RWPE2 (cell line): ENCODE results near the gene ATP2B3.

Source experiments
- ATAC-seq: fragments of 200-7000 bp; cut with Tn5 transposase; 3 replicates; pipeline ENCODE4 v1.9.1; 2021; ENCODE audit warnings: low read depth
- DNase-seq: peaks from one replicate; pipeline ENCODE4 v3.0.0-alpha.2; 2020; ENCODE audit warnings: low spot score
- H3K27ac ChIP-seq: fragments of 450-650 bp; 2 replicates; pipeline ENCODE4 v1.5.1; 2017; ENCODE audit warnings: mild to moderate bottlenecking; ENCODE audit not compliant: poor library complexity, severe bottlenecking
- H3K27me3 ChIP-seq: fragments of 250-450 bp; sonication (Bioruptor Pico); 2 replicates; pipeline ENCODE4 v1.5.1; 2021; ENCODE audit warnings: mild to moderate bottlenecking, moderate library complexity; ENCODE audit not compliant: insufficient read depth, poor library complexity, severe bottlenecking
- H3K36me3 ChIP-seq: fragments of 250-450 bp; sonication (Bioruptor Pico); 2 replicates; pipeline ENCODE4 v1.5.1; 2020; ENCODE audit warnings: low read depth, mild to moderate bottlenecking, moderate library complexity
- H3K4me1 ChIP-seq: fragments of 250-450 bp; sonication (Bioruptor Pico); 2 replicates; pipeline ENCODE4 v1.5.1; 2021; ENCODE audit warnings: mild to moderate bottlenecking, moderate library complexity; ENCODE audit not compliant: insufficient read depth, poor library complexity, severe bottlenecking
- H3K4me3 ChIP-seq: fragments of 250-450 bp; sonication (Bioruptor Pico); 2 replicates; pipeline ENCODE4 v1.5.1; 2021; ENCODE audit warnings: mild to moderate bottlenecking, moderate library complexity; ENCODE audit not compliant: severe bottlenecking
- H3K9me3 ChIP-seq: fragments of 250-450 bp; sonication (Bioruptor Pico); 2 replicates; pipeline ENCODE4 v1.5.1; 2021; ENCODE audit warnings: mild to moderate bottlenecking, moderate library complexity; ENCODE audit not compliant: severe bottlenecking
- CTCF ChIP-seq: fragments of 450-650 bp; IDR thresholded peaks from one replicate; pipeline ENCODE4 v1.5.1; 2017; ENCODE audit warnings: mild to moderate bottlenecking, moderate library complexity; ENCODE audit not compliant: poor library complexity, severe bottlenecking

ATP2B3 gene

GRCh38 chrX:153537526-153538295 is 20.3 kb downstream of the ATP2B3 start:
- Histone ChIP-seq H3K4me1 (no peaks in the 10 kb centered on the region), H3K27me3 (no peaks in the 10 kb centered on the region), H3K4me3 (no peak overlapping the region), H3K36me3 (no peaks in the 10 kb centered on the region), H3K27ac (no peak overlapping the region), H3K9me3 (no peaks in the 10 kb centered on the region)
- DNase-seq: no peak
- no peak for TF ChIP-seq CTCF
- ATAC-seq: no peak

DNA sequence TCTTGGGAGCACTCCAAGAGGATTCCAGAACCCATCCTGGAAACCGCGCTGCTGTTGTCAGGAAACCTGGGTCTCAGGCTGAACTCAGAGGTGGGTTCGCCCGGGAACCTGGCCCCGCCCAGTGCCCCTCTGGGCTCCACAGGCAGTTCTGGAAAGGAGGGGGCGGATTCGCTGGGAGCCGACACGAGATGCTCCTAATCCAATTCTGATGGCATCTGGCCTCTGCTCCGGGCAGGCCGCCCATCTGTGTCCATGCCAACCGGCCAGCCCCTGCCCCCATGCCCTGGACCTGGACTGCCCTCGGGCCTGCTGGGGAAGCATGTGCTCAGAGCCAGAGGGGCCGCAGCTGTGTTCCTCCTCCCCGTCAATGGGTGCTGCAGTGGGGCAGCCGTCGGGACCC is 21.0 kb downstream of the ATP2B3 start:
- Histone ChIP-seq H3K27ac (no peak overlapping the region), H3K4me1 (no peaks in the 10 kb centered on the region), H3K9me3 (no peaks in the 10 kb centered on the region), H3K27me3 (no peaks in the 10 kb centered on the region), H3K36me3 (no peaks in the 10 kb centered on the region), H3K4me3 (no peak overlapping the region)
- no peak for ATAC-seq
- no peak for DNase-seq
- no peak for TF ChIP-seq CTCF

DNA sequence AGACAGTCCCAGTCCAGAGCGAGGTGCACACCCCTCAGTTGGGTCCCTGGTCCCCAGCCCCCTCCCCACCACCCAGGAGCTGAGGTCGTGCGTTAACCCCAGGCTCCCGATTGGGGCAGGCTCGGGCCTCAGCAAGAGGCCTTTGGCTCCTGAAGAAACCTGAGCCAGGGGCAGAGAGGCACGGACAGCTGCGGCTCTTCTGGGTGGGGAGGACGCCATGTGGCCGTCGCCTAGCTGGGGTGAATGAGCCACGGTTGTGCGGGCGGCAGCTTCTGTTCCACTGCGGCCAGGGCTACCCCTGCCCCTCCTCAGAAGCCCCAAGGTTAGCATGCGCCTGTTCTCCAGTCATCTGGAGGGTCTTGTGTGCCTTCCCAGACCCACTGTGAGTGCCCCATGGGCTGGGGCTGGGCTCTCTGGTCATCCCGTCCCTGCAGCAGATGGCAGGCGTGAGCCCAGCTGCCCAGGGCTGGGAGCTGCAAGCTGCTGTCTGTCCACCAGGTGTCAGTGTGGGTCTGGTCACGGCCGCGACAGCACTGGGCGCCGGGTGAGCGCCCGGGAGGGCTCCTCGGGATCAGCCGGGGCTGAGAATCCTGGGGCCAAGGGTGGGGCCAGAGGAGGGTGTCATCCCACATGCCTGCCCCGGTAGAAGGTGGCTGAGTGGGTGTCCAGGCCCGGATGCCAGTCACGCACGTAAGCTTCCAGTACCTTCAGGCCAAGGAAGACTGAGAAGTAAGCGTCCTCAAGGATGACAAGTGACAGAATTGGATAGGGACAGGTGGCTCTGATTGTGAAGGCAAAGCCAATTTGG is 21.9 kb downstream of the ATP2B3 start:
- Histone ChIP-seq H3K27ac (no peak overlapping the region), H3K36me3 (no peaks in the 10 kb centered on the region), H3K4me1 (no peaks in the 10 kb centered on the region), H3K4me3 (no peak overlapping the region), H3K27me3 (no peaks in the 10 kb centered on the region), H3K9me3 (no peaks in the 10 kb centered on the region)
- peak; percentile 69 for TF ChIP-seq CTCF
- ATAC-seq: peak; percentile 83
- DNase-seq: no peak

DNA sequence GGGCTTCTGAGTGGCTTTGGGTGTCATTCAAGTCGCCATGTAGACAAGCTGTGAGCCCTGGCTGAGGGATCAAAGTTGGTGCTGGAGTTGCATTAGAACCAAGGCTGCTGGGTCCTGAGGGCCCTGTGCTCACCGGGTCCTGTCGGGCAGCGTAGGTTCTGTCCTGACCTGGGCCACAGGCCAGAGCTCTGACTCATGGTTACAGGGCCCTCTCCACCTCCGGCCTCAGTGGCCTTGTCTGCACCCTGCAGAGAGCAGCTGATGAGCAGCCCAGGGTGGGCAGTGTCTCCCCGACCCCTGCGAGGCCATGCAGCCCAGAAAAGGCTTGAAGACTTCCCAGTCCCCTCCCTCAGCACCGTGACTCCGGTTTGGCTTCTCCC is 22.5 kb downstream of the ATP2B3 start:
- DNase-seq (no peak), ATAC-seq (no peak)
- Histone ChIP-seq H3K27me3 (no peaks in the 10 kb centered on the region), H3K4me3 (no peak overlapping the region), H3K27ac (no peak overlapping the region), H3K36me3 (no peaks in the 10 kb centered on the region), H3K9me3 (no peaks in the 10 kb centered on the region), H3K4me1 (no peaks in the 10 kb centered on the region)
- TF ChIP-seq CTCF: no peak

DNA sequence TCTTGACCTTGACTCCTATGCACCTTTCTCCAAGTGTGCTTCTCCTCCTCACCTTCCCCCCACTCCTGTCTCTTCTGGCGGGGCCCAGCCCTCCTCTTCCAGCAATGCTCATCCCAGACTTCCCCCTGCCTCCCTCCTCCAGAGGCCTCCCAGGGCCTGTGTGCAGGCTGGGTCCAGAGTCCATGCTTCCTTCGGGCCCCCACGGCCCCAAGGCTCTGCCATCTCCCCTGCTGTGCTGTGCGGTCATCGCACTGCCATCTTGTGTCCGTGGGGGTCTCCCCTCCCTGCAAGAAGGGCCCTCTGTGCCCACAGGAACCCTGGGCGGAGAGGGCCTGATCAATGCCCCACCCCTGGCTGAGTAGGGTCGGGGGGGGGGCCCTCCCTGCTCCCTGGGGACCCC is 27.3 kb downstream of the ATP2B3 start:
- Histone ChIP-seq H3K4me3 (no peak overlapping the region), H3K36me3 (no peaks in the 10 kb centered on the region), H3K27me3 (no peaks in the 10 kb centered on the region), H3K9me3 (no peaks in the 10 kb centered on the region), H3K4me1 (no peaks in the 10 kb centered on the region), H3K27ac (no peak overlapping the region)
- ATAC-seq: no peak
- DNase-seq: no peak
- TF ChIP-seq CTCF: no peak
